Thyroid gland (tissue), 4 donors: Measurements from ENCODE around the gene HSPB6. TPM values are rescaled to one million over a fixed set of nuclear protein-coding genes. Genes with fewer than 3 reads are reported as not detected.
A peak's percentile ranks its signal among the peaks of the same experiment; 100 is the strongest.

Source experiments
- DNase-seq, 2 donors: peaks; one replicate each; pipeline ENCODE4 v3.0.0-alpha.2; 2019
- H3K27ac ChIP-seq, 3 donors: fragments of 200-600 bp; sonication (generic); 1 replicate in 2 of 3; 2 replicates in 1 of 3; pipeline ENCODE4 v1.5.1; 2016 to 2019; ENCODE audit warnings: mild to moderate bottlenecking in 1 of 3, moderate library complexity in 1 of 3
- H3K27me3 ChIP-seq: fragments of 200-600 bp; sonication (generic); one replicate; pipeline ENCODE4 v1.5.1; 2019
- H3K36me3 ChIP-seq, 2 donors: fragments of 200-600 bp; sonication (generic); one replicate each; pipeline ENCODE4 v1.5.1; 2016 to 2019
- H3K4me1 ChIP-seq, 2 donors: fragments of 200-600 bp; sonication (generic); one replicate each; pipeline ENCODE4 v1.5.1; 2017 to 2019
- H3K4me3 ChIP-seq, 3 donors: fragments of 200-600 bp; sonication (generic); replicated peaks in 1 of 3; 1 replicate in 2 of 3; 2 replicates in 1 of 3; pipeline ENCODE4 v1.5.1; 2016; ENCODE audit warnings: mild to moderate bottlenecking in 1 of 3
- H3K9me3 ChIP-seq: fragments of 200-600 bp; sonication (generic); one replicate; pipeline ENCODE4 v1.5.1; 2017
- CTCF ChIP-seq, 6 experiments: fragments of 200-600 bp in 3 of 6; fragments of 450-650 bp in 3 of 6; sonication (generic) in 3 of 6; IDR thresholded peaks; one replicate each; pipeline ENCODE4 v1.5.1; 2016 to 2019; ENCODE audit warnings: antibody characterized with exemption in 6 of 6, mild to moderate bottlenecking in 2 of 6, inconsistent platforms in 1 of 6, moderate library complexity in 1 of 6
- POLR2A ChIP-seq, 2 donors: fragments of 450-650 bp; IDR thresholded peaks; one replicate each; pipeline ENCODE4 v1.6.1; 2017; ENCODE audit warnings: antibody characterized with exemption in 2 of 2, mild to moderate bottlenecking in 2 of 2, moderate library complexity in 1 of 2
- WGBS, 2 donors: methylation state at CpG; one replicate each; pipeline ENCODE4 v1.1.5; 2017; 5-methylcytosine and 5-hydroxymethylcytosine counted together
- intact Hi-C: fragments of 100-400 bp; cut with DNase I; formaldehyde crosslinking; loops from one replicate; pipeline ENCODE4 v1.15.1; 2023
- total RNA-seq, 4 donors: library from RNA; depleted of rRNA; stranded (reverse); fragments of >200 nt; gene quantifications; one replicate each; pipeline ENCODE4 v1.2.3, GENCODE V29; 2016

HSPB6 gene
- total RNA-seq, 4 donors from 2014 or later: 17.3 to 31.8 (median 23.1) TPM

GRCh38 chr19:35719402-35720162, 37.2 kb downstream of the HSPB6 start:
- intact Hi-C loops: loop anchor here (5.0 kb wide), 1 partner anchor 172 kb away; the partner anchor contains the start of gene TMEM147
- H3K4me3 ChIP-seq: peak overlapping the region in 1 of 3 donors; percentile 98

GRCh38 chr19:35718345-35719041, 38.3 kb downstream of the HSPB6 start:
- intact Hi-C loops: loop anchor here (5.0 kb wide), 1 partner anchor 171 kb away; the partner anchor contains the start of gene TMEM147

More at GRCh38 chr19:35719402-35720162, 37.2 kb downstream of the HSPB6 start:
- H3K27ac ChIP-seq: no peak overlapping the region
- H3K9me3 ChIP-seq: no peaks in the 10 kb centered on the region
- whole genome bisulfite sequencing, 2 donors: 86 to 89% methylated on average over 23 to 30 of the region's 32 CpGs
- DNase-seq: no peak
- peaks cover 35% of the 10 kb centered on the region in 2 donors for H3K36me3 ChIP-seq
- H3K4me1 ChIP-seq: peaks cover 18 to 23% of the 10 kb centered on the region in 2 donors
- no peaks in the 10 kb centered on the region for H3K27me3 ChIP-seq
- no peak for TF ChIP-seq POLR2A (IDR thresholded peaks at IDR 0.05)
- TF ChIP-seq CTCF (IDR thresholded peaks at IDR 0.05): no peak

GRCh38 chr19:35717665-35718344, 39.0 kb downstream of the HSPB6 start, which contains the start of gene KMT2B:
Gene KMT2B (plus strand): TSS chr19:35718003. CDS start chr19:35718019, 16 bp downstream.
- intact Hi-C loops: loop anchor here (2.0 to 5.0 kb wide), 2 partner anchors 23 to 171 kb away; partner anchors contain the start of gene TMEM147
- TF ChIP-seq CTCF (IDR thresholded peaks at IDR 0.05) (no peak), POLR2A (IDR thresholded peaks at IDR 0.05) (no peak)
- no peaks in the 10 kb centered on the region for H3K9me3 ChIP-seq
- peaks cover 17% of the 10 kb centered on the region in 2 donors for H3K36me3 ChIP-seq
- peak within 1 kb of the TSS; percentile 49 to 98 (median 88) for H3K4me3 ChIP-seq
- peaks cover 18 to 23% of the 10 kb centered on the region in 2 donors for H3K4me1 ChIP-seq
- peak within 1 kb of the TSS; percentile 72 to 90 (median 78) for H3K27ac ChIP-seq
- DNase-seq: no peak
- WGBS, 2 donors: no CpG with 5 or more reads among the region's 109 CpGs
- no peaks in the 10 kb centered on the region for H3K27me3 ChIP-seq

More at GRCh38 chr19:35718345-35719041, 38.3 kb downstream of the HSPB6 start:
- Histone ChIP-seq H3K27me3 (no peaks in the 10 kb centered on the region), H3K27ac (peak overlapping the region in 2 of 3 donors; percentile 59 to 75), H3K4me3 (peak overlapping the region; percentile 14 to 98 (median 88)), H3K4me1 (peaks cover 18 to 23% of the 10 kb centered on the region in 2 donors), H3K9me3 (no peaks in the 10 kb centered on the region), H3K36me3 (peaks cover 24% of the 10 kb centered on the region in 2 donors)
- TF ChIP-seq CTCF (IDR thresholded peaks at IDR 0.05): no peak
- TF ChIP-seq POLR2A (IDR thresholded peaks at IDR 0.05): no peak
- WGBS, 2 donors: 5 to 6% methylated on average over 6 to 22 of the region's 42 CpGs
- DNase-seq: peak; percentile 52 to 56

- DNase-seq: peak; percentile 97
- WGBS, 2 donors: 0% methylated on average over 21 of the region's 77 CpGs
- Histone ChIP-seq H3K9me3 (no peaks in the 10 kb centered on the region), H3K4me3 (peak overlapping the region; percentile 43 to 88 (median 49)), H3K4me1 (peaks cover 18 to 23% of the 10 kb centered on the region in 2 donors), H3K27ac (peak overlapping the region; percentile 72 to 90 (median 78)), H3K36me3 (peaks cover 9 to 10% of the 10 kb centered on the region in 2 donors), H3K27me3 (no peaks in the 10 kb centered on the region)
- TF ChIP-seq POLR2A (IDR thresholded peaks at IDR 0.05): peak in 1 of 2 donors; percentile 26
- TF ChIP-seq CTCF (IDR thresholded peaks at IDR 0.05): peak; percentile 50 to 97 (median 92)
- intact Hi-C loops: loop anchor here (2.0 to 5.0 kb wide), 2 partner anchors 22 to 170 kb away; partner anchors contain the start of gene TMEM147
Observed at GRCh38 chr19:35716801-35717664, 39.8 kb downstream of the HSPB6 start.
